Fibroblast of mammary gland (primary cell): Measurements from ENCODE around the gene CDR2.

Experiments used
- DNase-seq: peaks from one replicate; pipeline ENCODE4 v3.0.0-alpha.2; 2010; ENCODE audit warnings: low read depth
- H3K4me3 ChIP-seq: 2 replicates; pipeline ENCODE4 v1.5.1; 2011; ENCODE audit warnings: low read depth, mild to moderate bottlenecking, low read length, moderate library complexity; ENCODE audit not compliant: control insufficient read depth
- CTCF ChIP-seq: conservative IDR thresholded peaks from 2 replicates; pipeline ENCODE4 v1.5.1; 2011; ENCODE audit warnings: low read depth, low read length, inconsistent platforms; ENCODE audit not compliant: control insufficient read depth, insufficient read depth

The CDR2 gene

GRCh38 chr16:22296225-22297113 lies 78.0 kb downstream of the CDR2 start:
- DNase-seq = no peak
- H3K4me3 ChIP-seq = peak overlapping the region; percentile 99
- no peak for TF ChIP-seq CTCF
